Activated T-cell treated with anti-CD3 and anti-CD28 coated beads, Interleukin-2, amount 50 U/mL, for 1 hour (primary cell): Measurements from ENCODE around the gene ZNF674.
A peak's percentile ranks its signal among the peaks of the same experiment; 100 is the strongest.

Source experiments
- DNase-seq: peaks from one replicate; pipeline ENCODE4 v3.0.0-alpha.2; 2020

ZNF674 gene

GRCh38 chrX:46545111-46546005 lies at the start of gene ZNF674:
Gene ZNF674 (minus strand): TSS chrX:46545421. CDS start chrX:46542087, 3,334 bp downstream.
- peak; percentile 91 for DNase-seq

- DNase-seq: no peak
Measured at GRCh38 chrX:46589977-46590723, 44.9 kb upstream of the ZNF674 start.

- DNase-seq: no peak
Measured at GRCh38 chrX:46588263-46588662, 43.0 kb upstream of the ZNF674 start.

GRCh38 chrX:46587753-46588171 lies 42.5 kb upstream of the ZNF674 start:
- DNase-seq: no peak

GRCh38 chrX:46587158-46587557 lies 41.9 kb upstream of the ZNF674 start:
- no peak for DNase-seq

- no peak for DNase-seq
Measured at GRCh38 chrX:46584736-46585135, 39.5 kb upstream of the ZNF674 start.

- DNase-seq: no peak
Measured at GRCh38 chrX:46582966-46583365, 37.7 kb upstream of the ZNF674 start.

GRCh38 chrX:46582325-46582724 lies 37.1 kb upstream of the ZNF674 start:
- DNase-seq: no peak

- no peak for DNase-seq
Measured at GRCh38 chrX:46580613-46581012, 35.4 kb upstream of the ZNF674 start.

- DNase-seq: no peak
Measured at GRCh38 chrX:46579250-46579649, 34.0 kb upstream of the ZNF674 start.

- DNase-seq: no peak
Measured at GRCh38 chrX:46577221-46578005, 32.2 kb upstream of the ZNF674 start.

GRCh38 chrX:46576458-46576857 lies 31.2 kb upstream of the ZNF674 start:
- no peak for DNase-seq

- no peak for DNase-seq
Measured at GRCh38 chrX:46575991-46576392, 30.8 kb upstream of the ZNF674 start.

GRCh38 chrX:46575586-46575985 lies 30.4 kb upstream of the ZNF674 start:
- DNase-seq: no peak

- peak; percentile 63 for DNase-seq
Measured at GRCh38 chrX:46574774-46575381, 29.7 kb upstream of the ZNF674 start.

GRCh38 chrX:46573892-46574773 lies 28.9 kb upstream of the ZNF674 start:
- DNase-seq: peak; percentile 68

- peak; percentile 67 for DNase-seq
Measured at GRCh38 chrX:46573331-46573891, 28.2 kb upstream of the ZNF674 start, which contains the start of gene CHST7. Gene CHST7 (plus strand): TSS chrX:46573765. CDS start chrX:46573932, 167 bp downstream.

GRCh38 chrX:46572340-46572936 lies 27.2 kb upstream of the ZNF674 start:
- DNase-seq: no peak

- DNase-seq: no peak
Measured at GRCh38 chrX:46571423-46572339, 26.5 kb upstream of the ZNF674 start.

- DNase-seq: no peak
Measured at GRCh38 chrX:46569621-46570020, 24.4 kb upstream of the ZNF674 start.
